Left kidney (tissue), 2 donors: ENCODE measurements around the gene TBC1D2B. TPM values are rescaled to one million over a fixed set of nuclear protein-coding genes. Genes with fewer than 3 reads are reported as not detected.

ENCODE experiments used
- DNase-seq: peaks from one replicate; pipeline ENCODE4 v3.0.0-alpha.2; 2013
- polyA plus RNA-seq: library from polyadenylated mRNA; unstranded; fragments of 120-200 nt; gene quantifications from one replicate; pipeline ENCODE4 v1.2.1, GENCODE V29; 2013; ENCODE audit not compliant: insufficient read length

The TBC1D2B gene
- polyA plus RNA-seq, 1 donor: 30.8 TPM

DNA sequence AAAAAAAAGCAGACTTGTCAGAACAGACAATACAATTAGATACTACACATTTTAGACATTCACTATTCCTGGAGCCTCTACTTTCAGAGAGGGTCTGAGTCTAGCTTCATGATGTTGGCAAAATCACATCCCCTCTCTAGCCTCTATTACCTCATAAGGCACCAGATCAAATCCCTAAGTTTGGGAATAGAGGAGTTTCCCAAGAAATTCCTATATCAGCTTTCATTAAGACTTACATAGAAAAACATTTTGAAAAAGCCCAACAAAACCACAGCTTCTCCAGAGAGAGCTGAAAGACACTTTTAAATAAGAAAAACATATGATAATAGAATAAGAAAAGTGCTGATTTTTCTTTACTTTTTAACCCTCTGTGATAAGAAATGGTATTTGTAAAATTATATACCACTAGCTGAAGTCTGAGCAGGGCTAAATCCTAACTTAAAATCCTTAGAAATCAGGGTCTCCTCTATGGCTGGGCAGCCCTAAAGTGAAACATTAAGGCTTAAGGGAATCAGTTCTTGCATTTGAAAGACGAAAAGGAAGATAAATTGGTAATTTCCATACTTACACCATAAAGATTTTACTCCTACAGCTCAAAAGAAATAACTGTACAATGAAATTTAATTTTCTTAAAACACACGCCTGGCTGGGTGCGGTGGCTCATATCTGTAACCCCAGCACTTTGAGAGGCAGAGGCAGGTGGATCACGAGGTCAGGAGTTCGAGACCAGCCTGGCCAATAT, 4.3 kb downstream of the TBC1D2B start:
- DNase-seq: no peak

DNA sequence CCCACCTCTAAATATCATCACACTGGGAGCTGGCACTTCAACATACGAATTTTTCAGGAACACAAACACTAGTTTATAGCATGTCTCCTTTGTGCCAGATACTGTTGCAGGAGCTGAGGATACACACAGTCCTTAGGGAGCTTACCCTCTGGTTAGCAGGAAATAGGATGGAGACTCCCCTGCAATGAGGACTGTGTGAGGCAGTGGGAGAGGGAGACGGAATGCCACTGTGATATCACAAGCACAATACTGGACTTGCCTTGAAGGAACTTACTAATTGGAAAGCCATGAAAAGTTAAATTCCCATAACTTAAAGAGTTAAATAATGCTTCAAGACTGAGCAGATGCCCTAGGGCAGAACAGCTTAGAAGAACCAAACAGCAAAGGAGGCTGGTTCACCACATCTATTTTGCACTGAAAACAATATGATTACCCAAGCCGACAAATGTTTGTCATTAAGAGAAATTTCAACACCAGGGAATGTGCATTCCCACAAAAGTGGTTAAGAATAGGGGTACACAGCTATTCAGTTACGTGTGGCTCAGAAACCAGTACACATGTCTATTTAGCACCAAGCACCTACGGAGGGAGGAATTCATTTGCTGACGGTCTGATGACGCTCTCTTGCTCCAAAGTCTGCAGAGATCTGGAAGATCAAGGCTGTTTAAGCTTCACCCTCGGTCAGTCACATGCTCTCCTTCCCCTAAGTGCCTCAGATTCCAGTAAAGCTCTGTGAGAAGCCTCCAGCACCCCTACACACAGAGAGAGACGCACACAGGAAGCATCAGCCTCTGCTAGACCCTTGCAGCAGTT, 5.2 kb downstream of the TBC1D2B start:
- no peak for DNase-seq

- DNase-seq: no peak
These were observed 6.1 kb downstream of the TBC1D2B start for GRCh38 chr15:78071383-78071782.

- DNase-seq: no peak
These were observed 7.3 kb downstream of the TBC1D2B start for GRCh38 chr15:78070049-78070700.

- DNase-seq: no peak
These were observed 8.0 kb downstream of the TBC1D2B start for GRCh38 chr15:78069462-78070029.

DNA sequence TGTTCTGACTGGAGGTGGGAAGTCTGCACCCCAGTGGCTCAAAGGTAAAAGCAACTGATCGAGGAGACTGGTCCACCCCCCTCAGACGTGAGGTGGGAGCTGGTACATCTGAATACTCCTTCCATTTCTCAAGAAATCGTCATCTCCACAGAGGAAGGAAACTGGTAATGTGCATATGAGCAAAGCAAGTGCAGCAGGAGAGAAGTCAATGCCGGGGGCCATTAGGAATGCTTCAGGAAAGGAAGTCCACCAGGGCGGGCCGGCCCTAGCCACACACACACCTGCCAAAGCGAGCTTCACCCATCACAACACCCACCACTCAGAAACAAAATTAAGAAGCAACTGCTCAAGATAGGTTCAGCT, 8.5 kb downstream of the TBC1D2B start:
- DNase-seq: no peak

DNA sequence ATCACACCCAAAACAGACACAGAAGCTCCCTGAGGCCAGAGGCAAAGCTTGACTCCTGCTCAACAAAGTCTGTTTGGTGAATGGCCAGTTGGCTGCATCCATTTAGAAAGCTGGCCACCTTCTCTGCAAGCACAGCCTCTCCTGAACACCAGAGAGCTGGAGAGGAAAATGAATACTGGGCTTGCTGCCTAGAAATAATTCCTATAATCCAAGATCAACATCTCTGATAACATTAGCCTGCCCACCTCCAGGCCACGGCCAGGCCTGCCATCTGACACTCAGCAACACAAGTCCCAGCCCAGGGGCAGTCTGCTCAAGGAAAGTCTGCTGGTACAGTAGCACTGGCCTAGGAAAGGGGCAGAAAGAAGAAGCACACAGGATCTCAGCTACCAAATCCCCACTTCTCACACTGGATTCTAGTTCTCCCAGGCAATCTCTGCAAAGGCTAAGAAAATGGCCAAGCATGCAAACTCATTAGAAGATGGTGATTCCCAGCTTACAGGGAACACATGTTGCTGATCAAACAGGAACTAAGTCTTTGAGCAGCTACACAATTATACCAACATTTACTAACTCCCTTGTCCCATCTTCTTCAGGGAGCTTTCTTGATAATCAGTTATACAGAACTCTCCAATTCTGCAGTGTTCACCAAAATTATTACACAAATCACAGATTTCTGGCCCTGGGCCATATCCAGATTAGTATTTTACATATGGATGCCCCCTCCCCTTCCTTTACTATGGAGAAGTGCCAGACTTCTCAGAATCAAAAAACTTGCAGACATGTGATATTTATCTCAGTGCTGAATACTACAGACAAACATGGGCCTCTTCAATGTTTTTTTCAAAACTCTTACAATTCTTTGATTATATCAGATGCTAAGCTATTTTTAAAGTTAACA, 9.9 kb downstream of the TBC1D2B start:
- DNase-seq: no peak

- DNase-seq: no peak
These were observed 11.3 kb downstream of the TBC1D2B start for GRCh38 chr15:78065973-78066946.

DNA sequence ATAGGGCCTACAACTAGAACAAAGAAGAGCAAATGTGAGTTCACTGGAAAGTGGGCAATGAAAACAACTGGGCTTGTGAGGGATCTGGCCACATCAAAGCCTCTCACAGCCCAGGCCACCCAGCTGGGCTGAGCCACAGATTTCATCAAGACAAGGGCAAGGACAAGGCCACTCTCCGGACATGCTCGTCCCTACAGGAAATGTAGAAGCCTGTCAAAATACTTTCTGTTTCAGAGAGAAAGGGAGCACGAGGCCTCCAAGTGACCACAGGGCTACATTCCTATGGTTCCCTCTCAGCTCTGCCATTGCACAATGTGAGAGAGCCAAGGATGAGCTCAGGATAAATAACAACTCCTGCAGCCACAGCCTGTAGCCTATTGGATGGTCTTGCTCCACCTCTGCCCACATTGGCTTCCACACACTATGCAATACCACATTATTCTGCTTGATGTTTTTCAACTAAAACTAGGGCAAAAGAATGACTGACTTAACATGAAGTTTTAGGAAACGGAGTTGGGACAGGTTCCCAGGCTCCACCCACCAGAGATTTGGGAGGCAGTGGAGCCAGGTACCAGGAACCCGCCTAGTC, 12.1 kb downstream of the TBC1D2B start:
- no peak for DNase-seq

DNA sequence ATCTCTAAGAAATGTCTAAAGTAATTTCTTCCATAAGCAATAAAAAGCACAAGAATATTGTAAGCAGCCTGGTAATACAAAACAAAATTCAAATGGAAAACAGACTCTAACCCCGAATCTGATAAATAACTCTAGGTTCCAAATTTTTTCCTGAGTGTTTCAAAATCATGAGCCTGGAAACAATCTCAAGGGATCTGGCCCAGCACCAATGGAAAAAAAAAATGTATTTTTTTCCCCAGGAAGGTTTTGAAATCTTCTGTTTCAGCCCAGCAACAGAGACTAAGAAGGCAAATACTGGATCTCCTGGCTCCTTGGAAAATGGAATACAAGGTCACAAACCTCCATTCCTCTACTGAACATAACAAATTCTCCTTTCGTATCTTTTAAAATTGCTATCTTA, 13.0 kb downstream of the TBC1D2B start:
- no peak for DNase-seq

DNA sequence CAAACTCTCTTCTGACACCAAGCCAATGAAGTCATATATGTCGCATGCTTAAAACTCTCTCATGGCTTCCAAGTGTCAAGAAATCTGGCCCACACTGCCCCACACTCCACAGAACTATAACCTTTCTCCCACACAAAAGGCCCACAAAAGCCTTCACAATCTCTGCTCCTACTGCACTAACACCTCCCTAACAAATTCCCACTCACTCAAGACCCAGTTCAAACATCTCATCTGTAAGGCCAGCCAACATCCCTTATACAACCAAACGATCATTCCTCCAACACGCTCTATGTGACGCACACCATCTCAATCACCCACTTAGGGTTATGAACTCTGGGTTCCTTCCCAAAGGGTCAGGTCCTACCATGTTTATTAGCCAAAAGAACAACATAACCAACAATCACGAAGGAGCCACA, 13.5 kb downstream of the TBC1D2B start:
- no peak for DNase-seq

DNA sequence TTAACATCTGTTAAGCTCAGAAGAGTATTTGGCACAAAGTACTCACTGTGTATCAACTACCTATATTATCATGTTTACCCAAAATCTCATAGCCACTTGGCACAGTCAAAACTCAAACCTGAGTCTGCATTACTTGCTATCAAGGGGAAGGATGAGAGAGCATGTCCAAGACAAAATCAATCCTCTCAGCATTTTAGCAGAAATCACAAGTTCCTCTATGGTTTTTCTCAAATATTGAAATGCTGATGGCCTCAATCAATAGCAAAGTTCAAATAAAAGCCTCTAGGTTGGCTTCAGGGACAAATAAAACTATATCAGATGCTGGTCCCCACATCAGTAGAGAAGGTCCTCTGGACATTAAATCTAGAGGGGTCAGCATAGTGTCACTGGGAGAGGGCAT, 14.3 kb downstream of the TBC1D2B start:
- no peak for DNase-seq

DNA sequence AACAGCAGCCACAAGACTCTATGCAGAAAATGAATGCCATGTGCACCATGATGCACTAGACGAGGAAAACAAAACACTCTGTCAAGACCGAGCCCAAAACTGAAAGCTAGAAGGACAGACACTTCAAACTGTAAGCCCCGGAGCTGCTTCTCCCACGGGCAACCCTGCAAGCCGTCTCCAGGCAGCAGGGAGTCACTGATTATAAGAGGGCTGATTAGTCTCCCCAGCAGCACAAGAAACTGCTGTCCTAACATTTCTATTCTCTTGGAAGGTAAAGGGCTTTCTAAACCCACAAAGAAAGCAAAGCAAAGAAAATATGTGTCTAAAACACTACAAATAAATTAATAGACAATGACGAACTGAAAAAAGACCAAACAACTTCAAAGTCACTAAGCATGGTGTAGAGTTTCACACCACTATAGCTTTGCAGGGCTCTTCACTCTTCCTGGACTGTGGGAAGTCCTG, 15.5 kb downstream of the TBC1D2B start:
- DNase-seq: no peak

DNA sequence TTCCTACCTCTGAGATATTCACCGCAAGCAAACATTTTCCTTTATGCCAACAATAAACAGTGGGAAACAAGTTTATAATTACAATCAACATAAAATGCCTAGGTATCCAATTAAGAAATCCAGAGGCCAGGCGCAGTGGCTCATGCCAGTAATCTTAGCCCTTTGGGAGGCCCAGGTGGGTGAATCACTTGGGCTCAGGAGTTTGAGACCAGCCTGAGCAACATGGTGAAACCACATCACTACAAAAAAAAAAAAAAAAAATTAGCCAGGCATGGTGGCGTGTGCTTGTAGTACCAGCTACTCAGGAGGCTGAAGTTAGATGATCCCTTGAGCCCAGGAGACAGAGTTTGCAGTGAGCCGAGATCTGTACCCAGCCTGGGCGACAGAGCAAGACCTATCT, 17.3 kb downstream of the TBC1D2B start:
- DNase-seq: no peak

DNA sequence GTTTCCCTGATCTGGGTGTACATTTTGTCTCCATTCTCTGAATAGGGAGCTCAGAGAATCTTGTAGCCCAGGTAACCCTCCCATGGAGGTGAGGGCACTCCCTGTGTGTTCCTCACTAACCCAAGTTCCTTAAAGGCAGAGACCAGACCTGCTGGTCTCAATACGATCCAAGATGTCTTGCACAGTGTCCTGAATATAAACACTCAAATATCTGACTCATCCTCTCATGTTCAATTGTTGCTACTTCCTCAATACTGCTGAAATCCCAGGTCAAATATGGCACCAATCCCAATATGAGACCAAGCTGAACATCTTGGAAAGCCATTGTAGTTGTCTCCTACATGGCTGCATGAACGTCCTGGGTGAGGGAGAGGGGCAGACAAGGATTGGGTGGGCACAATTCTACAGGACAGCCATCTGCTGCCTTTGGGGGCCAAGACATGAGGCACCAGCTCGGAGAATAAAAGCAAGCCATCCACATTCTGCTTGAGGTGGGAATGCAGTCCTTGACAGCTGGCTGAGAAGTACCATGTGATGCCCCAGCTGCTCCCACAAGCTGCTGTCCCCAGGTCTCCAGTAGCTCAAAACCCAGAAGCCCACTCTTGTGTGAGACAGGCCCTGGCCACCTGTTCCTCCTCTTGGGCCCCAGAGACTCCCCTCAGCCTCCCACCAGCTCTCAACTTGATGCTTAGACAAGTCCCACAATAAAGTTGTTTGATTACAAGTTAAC, 18.2 kb downstream of the TBC1D2B start:
- no peak for DNase-seq

GRCh38 chr15:78058401-78058935, 19.0 kb downstream of the TBC1D2B start:
- DNase-seq: no peak

DNA sequence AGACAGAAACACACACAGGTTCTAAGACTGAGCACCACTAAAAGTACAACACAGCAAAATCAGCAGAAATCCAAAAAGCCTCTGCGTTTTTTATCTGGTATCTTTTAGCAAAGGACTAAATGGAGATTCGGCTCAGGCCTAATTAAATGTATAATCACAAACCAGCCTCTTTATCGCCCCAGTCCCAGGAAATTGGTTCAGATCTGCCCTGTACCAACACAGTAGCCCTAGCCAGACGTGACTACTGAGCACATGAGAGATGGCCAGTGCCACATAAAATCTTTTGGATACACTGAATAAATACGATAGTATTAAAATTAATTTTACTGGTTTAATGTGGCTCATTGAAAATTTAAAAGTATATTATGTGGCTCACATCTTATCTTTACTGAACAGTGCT, 19.7 kb downstream of the TBC1D2B start:
- DNase-seq: no peak

DNA sequence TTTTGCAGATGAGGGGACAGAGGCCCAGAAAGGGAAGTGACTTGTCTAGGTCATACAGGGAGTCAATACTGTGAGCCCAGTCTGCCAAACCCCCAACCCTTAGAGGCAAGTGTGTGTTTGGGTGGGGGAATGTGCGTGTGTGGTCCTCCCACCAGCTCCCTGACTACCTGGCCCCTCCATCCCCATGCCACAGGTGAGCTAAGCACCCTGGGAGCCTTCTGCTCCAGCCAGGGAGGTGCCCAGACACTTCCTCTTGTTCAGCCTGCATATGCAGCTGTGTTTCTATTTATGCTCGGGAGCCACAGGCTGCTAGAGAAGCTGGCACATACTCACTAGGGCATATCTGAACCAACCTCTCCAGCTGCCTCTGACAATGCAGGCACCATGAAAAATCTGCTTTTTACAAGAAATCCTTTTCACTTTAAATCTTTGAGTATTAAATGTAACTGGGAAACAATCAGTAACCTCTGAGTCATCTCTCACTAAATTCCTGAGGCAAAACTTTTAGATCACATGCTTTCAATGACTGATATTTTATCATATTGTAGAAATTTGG, 20.7 kb downstream of the TBC1D2B start:
- no peak for DNase-seq
